NCI-H345 treated with DMSO at 0.1 percent for 48 hours (cell line): ENCODE data around the gene TRIP12.
"Not testable (repeated sequence)": the region's sequence is repeated elsewhere in the genome, so short reads cannot be mapped to it uniquely, and the experiment has no call there.

Experiments
- DNase-seq: peaks from one replicate; lab custom pipeline; 2025; ENCODE audit not compliant: unreplicated experiment; lab: John Stamatoyannopoulos, UW

TRIP12 gene

DNA sequence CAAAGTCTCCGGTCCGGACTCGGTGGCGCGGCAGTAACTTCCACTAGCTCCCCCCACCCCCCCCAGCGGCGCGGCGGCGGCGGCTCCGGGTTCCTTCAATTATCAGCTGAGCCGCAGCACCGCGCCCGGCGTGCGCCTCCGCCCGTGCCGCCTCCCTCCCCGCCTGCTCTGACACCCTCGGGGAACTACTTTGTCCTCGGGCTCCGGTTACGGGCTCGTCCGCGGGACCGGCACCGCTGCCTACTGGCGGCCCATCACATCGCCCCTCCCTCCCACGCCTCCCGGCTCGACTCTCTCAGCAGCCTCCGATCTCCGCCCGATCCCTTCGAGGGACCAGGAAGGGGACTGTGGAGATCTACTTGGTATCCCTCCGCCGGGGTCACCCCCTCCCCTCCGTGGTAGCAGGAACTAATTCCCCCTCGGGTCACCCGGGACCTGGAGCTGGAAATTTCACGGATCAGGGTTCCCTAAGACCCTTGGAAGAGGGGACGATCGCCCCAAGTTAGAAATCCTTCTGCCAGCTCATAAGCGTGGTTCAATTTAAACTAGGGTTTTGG is at the start of gene TRIP12:
Gene TRIP12 (minus strand): TSS at position 118 of the 557 bp plus-strand sequence. CDS start 41,930 bp downstream, outside the sequence.
- peak; percentile 90 for DNase-seq

DNA sequence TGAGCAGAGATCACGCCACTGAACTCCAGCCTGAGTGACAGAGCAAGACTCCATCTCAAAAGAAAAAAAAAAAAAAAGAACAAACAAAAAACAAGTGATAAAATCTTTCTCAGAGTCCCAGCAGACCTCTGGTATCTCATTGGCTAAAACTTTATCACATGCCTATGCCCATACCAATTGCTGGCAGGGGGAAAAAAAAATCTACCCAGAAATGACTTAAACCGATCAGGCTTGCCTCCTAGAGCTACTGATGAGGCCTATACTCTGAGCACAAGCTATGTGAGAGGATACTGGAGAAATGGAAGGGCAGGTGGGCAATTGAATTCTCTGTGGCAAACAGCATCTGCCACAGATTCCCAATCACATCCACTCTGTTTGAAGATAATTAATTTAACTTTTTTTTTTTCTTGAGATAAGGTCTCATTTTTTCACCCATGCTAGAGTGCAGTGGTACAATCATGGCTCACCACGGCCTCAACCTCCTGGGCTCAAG is 49.5 kb upstream of the TRIP12 start:
- no peak for DNase-seq

DNA sequence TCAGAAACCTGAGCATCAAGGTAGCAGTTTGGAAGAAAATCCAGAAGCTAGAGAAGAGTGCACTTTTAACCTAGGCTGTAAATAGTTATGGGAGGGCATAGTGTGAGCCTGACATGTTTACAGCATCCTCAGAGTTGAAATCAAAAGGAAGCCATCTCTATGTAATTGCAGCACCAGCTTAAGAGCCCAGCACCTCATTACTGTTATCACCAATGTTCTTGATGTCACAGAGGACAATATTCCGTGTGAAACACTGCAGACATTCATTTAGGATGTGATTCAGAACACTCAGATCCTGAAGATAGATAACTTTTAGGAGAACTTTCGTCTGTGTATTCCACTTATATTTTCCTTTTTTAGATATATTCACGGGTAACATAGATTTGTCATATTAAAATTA is 48.6 kb upstream of the TRIP12 start:
- no peak for DNase-seq

DNA sequence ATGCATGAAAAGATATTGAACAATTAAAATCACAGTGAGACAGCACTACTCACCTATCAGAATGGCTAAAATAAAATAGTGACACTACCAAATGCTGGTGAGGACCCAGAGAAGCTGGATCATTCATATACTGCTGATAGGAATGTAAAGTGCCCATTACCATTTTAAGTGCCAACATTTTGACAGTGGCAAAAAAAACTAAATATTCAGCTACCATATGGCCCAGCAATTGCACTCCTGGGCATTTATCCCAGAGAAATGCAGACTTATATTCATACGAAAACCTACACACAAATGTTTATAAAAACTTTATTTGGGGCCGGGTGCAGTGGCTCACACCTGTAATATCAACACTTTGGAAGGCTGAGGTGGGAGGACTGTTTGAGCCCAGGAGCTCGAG is 48.1 kb upstream of the TRIP12 start:
- no peak for DNase-seq

DNA sequence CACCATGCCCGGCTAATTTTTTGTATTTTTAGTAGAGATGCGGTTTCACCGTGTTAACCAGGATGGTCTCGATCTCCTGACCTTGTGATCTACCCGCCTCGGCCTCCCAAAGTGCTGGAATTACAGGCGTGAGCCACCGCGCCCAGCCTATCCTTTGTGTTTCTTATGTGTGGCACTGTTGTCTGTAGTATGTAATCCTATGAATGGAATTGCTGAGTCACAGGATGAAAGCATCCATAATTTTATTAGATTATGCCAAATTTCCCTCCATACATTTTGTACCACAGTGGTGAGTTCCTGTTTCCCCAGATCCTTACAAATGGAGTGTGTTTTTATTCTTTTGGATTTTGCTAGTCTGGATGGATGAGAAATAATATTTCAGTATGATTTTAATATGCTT is 41.8 kb upstream of the TRIP12 start:
- DNase-seq = not testable (repeated sequence)

DNA sequence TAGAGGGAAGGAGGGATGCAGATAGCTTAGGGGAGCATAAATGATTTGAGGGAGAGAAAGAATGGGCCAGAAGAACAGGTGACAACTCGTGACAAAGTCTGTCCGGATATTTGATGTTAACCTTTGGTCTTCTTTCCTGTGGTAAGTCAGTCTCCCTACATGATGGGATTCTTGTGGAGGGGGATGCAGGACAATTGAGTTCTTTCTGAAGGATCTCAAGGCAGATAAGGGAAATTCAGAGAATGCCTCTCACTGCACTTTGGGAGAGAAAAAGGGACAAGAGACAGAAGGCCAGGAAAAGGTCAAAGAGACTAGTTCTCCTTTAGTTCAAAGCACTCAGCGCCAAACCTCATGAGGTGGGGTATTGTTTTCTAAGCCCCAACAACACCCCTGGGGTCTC is 34.7 kb upstream of the TRIP12 start:
- no peak for DNase-seq

DNA sequence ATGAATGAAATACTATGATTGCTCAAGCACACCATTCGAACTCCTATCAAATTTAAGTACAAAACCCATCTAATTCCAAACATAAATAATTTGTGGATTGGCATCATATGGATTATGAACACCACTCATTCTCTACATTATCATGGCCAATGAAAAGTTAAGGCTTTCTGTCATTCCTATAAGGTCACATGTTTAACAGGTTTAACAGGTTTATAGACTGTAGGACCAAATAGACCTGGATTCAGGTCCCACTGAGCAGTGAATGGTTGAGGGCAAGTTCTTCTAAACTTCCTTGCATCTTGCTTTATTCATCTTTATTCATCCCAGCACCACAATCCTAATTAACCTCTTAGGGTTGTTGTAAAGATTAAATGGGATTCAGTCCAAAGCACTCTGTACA is 33.9 kb upstream of the TRIP12 start:
- no peak for DNase-seq

DNA sequence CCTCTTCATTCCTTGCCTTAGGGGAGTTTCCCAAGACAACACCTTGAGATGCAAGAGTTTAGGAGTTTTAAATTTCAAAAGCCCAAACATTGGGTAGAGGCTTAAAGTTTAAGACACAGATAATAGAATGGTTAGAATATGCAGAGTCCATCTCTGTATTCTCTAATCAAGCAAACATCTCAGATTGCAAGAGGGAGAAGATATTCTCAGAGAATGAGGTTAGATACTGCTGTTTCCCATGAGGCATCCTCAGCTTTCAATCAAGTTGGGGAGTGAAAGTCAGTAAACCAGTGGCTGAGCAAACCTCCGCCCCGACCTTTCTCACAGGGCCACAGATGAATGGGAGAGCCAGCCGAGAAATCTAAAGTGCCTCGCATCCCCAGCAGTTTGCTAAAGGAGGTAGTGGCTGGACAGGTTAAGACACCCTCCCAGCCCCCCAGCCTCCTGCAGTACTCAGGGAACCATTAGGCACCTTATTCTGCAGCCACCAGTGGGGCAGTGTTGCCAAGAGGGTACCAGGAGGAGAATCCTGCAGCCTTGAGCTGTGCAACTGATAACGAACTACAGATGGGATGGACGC is 30.5 kb upstream of the TRIP12 start:
- DNase-seq = no peak

DNA sequence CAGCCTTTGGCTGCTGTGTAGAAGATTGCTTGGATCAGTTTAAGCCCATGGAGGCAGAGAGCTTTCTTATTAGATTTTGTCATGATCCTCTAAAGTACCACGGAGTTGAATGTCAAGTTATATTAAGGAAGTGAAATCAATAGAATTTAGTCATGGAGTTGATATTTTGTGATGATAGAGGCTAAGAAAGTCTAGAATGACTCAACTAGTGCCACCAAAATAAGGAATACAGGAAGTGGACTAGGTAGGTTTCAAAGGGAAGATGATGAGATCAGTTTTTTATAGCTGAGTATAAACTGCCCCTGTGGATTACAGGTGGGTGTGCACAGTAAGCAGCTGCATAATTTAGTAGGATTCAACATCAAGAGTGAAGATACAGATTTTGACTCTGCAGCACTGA is 25.7 kb upstream of the TRIP12 start:
- DNase-seq = no peak

DNA sequence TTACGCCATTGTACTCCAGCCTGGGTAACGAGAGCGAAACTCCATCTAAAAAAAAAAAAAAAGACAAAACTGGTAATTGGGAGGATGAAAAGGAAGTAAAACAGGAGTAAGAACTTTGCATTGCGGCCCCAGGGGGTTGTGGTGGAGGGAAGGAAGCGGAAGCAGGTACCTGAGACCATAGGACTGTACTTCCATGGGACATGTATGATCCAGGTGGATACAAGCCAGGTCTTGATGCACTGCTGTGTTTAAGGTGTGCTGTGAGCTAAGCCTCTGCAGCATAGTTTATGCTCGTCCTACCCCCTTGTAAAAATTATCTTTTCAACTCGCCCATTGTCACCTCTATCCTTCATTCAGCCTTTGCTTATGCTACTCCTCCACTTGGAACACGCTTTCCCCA is 24.2 kb upstream of the TRIP12 start:
- DNase-seq = no peak

DNA sequence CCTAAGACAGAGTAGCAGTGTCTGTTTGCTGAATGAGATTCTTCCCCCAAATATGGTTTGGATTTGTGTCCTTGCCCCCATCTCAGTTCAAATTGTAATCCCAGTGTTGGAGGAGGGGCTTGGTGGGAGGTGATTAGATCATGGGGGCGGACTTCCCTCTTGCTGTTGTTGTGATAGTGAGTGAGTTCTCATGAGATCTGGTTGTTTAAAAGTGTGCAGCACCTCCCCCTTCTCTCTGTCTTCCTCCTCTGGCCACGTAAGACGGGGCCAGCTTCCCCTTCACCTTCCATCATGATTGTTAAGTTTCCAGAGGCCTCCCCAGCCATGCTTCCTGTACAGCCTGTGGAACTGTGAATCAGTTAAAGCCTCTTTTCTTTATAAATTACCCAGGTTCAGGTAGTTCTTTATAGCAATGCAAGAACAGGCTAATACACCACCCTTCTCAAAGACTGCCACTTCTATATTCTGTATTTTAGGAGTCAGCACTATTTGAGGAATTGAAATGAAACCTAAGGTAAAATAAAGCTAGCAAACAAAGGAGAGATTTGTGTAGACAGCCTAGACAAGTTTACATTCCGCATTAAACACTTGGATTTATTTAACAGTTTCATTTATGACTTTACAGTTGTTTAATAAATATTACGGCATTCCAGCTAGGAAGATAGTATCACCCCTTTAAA is 22.1 kb upstream of the TRIP12 start:
- DNase-seq = no peak

DNA sequence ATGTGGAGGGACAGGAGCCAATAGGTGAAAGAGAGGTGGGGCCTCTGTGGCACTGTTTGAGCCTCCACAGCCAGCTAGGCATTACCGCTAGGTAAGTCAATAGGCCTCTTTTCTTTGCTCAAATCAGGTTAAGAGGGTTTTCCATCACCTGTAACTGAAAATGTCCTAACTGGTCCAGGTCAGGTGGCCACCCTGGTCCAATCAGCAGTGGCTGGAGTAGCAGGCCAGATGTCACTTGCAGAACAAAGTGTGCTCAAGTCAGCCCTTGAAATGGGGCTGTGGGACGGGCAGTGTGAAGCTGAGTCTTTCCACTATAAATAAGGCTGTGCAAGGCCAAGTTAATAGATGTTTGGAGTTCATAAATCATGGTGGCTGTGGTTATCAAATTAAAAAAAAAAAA is 21.4 kb upstream of the TRIP12 start:
- no peak for DNase-seq

DNA sequence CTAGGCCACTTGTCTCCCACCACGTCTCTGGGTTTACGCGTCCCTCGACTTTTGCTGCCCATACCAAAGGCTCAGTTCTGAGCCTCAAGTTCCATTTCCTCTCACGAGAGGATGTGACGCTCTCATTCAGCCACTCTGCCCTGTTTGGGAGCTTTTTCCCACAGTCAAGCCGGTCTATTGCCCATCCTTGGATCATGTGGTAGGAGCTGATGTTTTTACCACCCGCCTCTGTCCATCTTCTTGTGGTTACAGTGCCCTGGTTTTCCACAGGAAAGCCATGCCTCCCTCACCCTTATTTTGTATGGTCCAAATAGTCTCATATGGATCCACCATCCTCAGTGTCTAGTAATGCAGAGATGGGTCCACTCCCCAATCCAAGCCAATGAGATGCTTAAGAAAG is 20.9 kb upstream of the TRIP12 start:
- no peak for DNase-seq

DNA sequence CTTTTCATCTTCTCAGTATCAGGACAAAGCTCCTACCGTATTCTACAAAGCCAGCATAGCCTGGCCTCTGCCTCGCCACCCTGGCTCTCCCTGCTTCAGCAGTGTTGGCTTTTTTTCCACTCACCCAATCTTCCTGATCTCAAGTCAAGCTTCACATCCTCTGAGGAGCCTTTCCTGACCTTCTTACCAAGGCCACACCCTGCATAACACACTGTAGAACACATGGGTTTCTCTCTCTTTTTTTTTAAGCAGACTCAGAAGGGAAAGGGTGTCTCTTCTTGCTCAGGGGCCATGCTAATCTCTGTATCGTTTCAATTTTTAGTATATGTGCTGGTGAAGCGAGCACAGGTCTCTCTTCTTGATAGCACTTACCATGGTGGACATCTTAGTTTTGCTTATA is 15.7 kb upstream of the TRIP12 start:
- no peak for DNase-seq

DNA sequence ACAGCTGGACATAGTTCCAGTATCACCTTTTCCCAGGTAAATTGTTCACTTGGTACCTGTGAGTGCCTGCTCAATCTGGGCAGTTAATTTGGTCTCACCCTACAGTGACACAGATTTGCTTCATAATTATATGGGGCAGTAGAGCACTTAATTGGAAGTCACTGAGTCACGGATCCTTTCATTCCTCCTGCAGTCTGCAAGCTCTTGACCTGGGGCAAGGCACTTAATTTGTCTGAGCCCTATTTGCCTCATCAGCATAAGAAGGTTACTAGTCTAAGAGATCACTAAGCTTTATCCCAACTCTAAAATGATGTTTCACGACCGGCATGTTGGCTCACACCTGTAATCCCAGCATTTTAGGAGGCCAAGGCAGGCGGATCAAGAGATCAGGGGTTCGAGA is 9.4 kb upstream of the TRIP12 start:
- no peak for DNase-seq

DNA sequence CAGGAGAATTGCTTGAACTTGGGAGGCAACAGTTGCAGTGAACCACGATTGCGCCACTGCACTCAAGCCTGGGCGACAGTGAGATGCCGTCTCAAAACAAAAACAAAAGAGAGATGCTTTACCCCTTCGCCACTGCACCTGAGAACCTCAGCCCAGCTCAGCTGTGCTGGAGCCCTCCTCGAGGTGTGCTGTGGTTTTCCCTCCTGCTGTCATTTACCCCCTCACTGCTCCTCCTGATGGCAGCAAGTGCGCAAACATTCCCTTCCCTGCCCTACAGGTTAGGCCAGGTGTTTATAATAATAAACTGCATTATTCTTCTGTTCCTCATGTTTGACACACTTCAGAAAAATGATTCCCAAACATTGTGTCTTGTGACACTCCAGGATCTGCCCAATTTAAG is 8.8 kb upstream of the TRIP12 start:
- DNase-seq = no peak

DNA sequence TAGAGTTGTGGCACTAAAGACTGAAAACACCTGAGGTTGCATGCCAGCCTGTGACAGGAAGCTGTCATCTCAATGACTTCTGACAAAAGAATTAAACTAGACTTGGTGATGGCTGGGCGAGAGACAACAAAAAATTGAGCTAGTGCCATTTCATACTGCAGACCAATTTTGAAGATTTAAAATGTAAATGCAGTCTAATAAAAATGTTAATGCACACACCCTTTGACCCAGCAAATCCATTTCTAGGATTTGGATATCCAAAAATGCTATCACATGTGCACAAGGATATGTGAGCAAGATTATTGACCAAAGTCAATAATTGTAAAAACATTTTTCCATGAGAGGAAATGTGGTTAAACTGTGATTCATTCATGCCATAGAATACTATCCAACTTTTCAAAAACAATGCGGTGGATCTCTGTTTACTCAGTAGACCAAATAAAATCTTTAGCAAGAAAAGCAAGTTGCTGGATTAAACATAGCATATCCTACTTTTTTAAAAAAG is 6.1 kb upstream of the TRIP12 start:
- no peak for DNase-seq

DNA sequence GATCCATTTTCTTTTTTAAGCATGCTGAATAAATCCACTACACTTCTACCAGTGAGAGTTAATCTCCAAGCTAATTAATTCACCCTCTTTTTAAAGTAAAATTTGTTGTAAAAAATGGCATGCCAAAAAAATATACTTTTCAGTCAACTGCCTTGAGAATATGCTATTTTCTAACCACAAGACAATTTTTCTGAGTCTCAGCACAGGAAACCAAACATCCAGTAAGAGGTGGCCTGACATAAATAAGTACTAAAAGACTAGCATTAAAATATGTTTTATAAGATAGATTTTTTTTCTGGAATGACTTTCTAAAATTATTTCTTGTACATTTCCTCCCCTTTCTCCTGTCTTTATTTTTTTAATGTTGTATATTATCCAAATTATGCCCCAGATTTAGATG is 3.4 kb upstream of the TRIP12 start:
- DNase-seq = no peak

DNA sequence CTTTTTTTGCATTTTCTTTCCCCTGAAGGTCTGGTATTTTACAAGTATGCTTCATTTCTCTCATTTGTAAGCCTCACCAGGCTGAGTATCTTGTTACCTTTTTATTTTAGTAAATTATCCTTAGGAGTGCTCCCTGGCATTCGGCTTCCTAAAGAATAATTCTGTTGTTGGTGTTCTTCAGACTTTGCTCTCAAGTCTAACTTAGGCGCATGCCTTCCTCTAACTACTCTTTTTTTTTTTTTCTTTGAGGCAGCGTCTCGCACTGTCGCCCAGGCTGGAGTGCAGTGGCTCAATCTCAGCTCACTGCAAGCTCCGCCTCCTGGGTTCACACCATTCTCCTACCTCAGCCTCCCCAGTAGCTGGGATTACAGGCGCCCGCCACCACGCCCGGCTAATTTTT is 2.7 kb upstream of the TRIP12 start:
- not testable (repeated sequence) for DNase-seq

DNA sequence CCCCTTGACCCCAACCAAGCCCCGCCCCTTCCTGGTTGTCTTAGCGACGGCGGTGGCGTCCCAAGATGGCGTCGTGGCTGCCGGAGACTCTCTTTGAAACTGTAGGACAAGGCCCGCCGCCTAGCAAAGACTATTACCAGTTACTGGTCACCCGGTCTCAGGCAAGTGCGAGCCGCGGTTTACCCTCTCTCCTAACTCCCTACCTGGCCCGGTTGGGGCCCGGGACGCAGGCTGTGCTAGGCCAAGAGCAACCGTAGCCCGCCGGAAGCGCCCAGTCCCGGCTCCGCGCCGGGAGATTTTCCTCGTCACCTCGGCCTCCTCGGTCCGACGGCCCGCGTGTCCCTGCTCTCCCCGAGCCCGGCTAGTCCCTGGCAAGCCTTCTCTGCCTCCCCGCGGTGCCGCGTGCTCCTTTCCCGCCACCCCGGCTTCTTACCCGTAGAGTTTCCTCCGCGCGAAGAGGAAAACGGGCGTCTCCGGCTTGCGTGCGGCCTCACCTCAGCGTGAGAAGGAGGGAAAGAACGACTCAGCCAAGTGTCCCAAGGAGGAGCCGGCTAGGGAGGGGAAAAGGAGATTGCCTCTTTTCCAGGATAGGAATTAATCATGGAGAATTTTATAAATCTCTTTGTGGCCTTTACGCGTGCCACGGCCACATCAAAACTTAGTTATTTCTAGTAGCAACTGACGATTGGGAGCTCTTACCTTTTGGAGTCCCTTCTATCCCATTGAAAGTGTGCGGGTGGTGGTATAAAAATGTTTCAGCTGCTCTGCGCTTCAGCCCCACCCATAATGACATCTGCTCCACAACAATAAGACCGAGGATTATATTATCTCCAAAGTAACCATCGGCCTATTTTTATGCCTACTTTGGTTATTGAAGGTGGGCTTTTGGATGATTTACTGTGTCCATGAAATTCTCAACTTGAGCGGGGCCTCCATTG is 909 bp upstream of the TRIP12 start, which contains the start of gene FBXO36:
Gene FBXO36 (plus strand): TSS at position 55 of the 938 bp plus-strand sequence. CDS start 11 bp downstream, at position 66.
- peak; percentile 90 for DNase-seq
